WTC11 (cell line): ENCODE data around the gene SDK2.

ENCODE experiments used
- CTCF ChIP-seq: fragments of 200-600 bp; IDR thresholded peaks from 2 replicates; pipeline ENCODE4 v1.8.0; 2022; ENCODE audit warnings: antibody characterized with exemption
- E2F4 ChIP-seq: sonication (generic); formaldehyde crosslinking; IDR thresholded peaks from 2 replicates; pipeline ENCODE4 v1.8.1; 2022; ENCODE audit warnings: low read depth, mild to moderate bottlenecking, moderate library complexity, missing genetic modification reagents, borderline replicate concordance
- ELF4 ChIP-seq: sonication (generic); formaldehyde crosslinking; IDR thresholded peaks from 2 replicates; pipeline ENCODE4 v1.8.1; 2022; ENCODE audit warnings: low read depth, mild to moderate bottlenecking, moderate library complexity, missing genetic modification reagents
- FOXJ3 ChIP-seq: sonication (generic); formaldehyde crosslinking; IDR thresholded peaks from 2 replicates; pipeline ENCODE4 v1.9.0; 2021; ENCODE audit warnings: missing genetic modification reagents, mild to moderate bottlenecking, borderline replicate concordance
- FOXP1 ChIP-seq: sonication (generic); formaldehyde crosslinking; IDR thresholded peaks from 2 replicates; pipeline ENCODE4 v1.8.0; 2022; ENCODE audit warnings: missing genetic modification reagents, mild to moderate bottlenecking, moderate library complexity, borderline replicate concordance
- HMGXB4 ChIP-seq: sonication (generic); formaldehyde crosslinking; IDR thresholded peaks from 2 replicates; pipeline ENCODE4 v1.8.1; 2023; ENCODE audit warnings: mild to moderate bottlenecking, moderate library complexity, missing genetic modification reagents
- JUN ChIP-seq: sonication (generic); formaldehyde crosslinking; IDR thresholded peaks from 2 replicates; pipeline ENCODE4 v1.8.0; 2023; ENCODE audit warnings: mild to moderate bottlenecking, missing genetic modification reagents
- MAX ChIP-seq: sonication (generic); formaldehyde crosslinking; IDR thresholded peaks from 2 replicates; pipeline ENCODE4 v1.8.0; 2022; ENCODE audit warnings: mild to moderate bottlenecking, missing genetic modification reagents
- NR2C2 ChIP-seq: sonication (generic); formaldehyde crosslinking; IDR thresholded peaks from 2 replicates; pipeline ENCODE4 v1.8.0; 2022; ENCODE audit warnings: mild to moderate bottlenecking, missing genetic modification reagents
- USF1 ChIP-seq: sonication (generic); formaldehyde crosslinking; IDR thresholded peaks from 2 replicates; pipeline ENCODE4 v1.8.0; 2022; ENCODE audit warnings: mild to moderate bottlenecking, missing genetic modification reagents
- ZNF423 ChIP-seq: fragments of 250-450 bp; sonication (Bioruptor Pico); IDR thresholded peaks from 2 replicates; pipeline ENCODE4 v2.1.2; 2022; ENCODE audit warnings: mild to moderate bottlenecking, moderate library complexity
- ZNF425 ChIP-seq: fragments of 250-450 bp; sonication (Bioruptor Pico); conservative IDR thresholded peaks from 2 replicates; pipeline ENCODE4 v1.9.0; 2021; ENCODE audit warnings: mild to moderate bottlenecking

- TF ChIP-seq CTCF, result no peak
- no peak for TF ChIP-seq MAX (CRISPR knock-in tag)
- no peak for TF ChIP-seq JUN (CRISPR knock-in tag)
- TF ChIP-seq E2F4, result no peak
- no peak for TF ChIP-seq NR2C2 (CRISPR knock-in tag)
- no peak for TF ChIP-seq USF1 (CRISPR knock-in tag)
- TF ChIP-seq ZNF423, result no peak
- TF ChIP-seq FOXP1, result no peak
- no peak for TF ChIP-seq HMGXB4
- TF ChIP-seq ZNF425 (CRISPR knock-in tag), result no peak
- TF ChIP-seq FOXJ3 (CRISPR knock-in tag), result no peak
- TF ChIP-seq ELF4 (CRISPR knock-in tag), result no peak
Measured at GRCh38 chr17:73390851-73391250, 253.4 kb downstream of the SDK2 start.
